Hindlimb muscle (tissue), 1 donor: ENCODE measurements around the gene NXN. TPM values are rescaled to one million over a fixed set of nuclear protein-coding genes. Genes with fewer than 3 reads are reported as not detected.

Source experiments
- DNase-seq: peaks from one replicate; pipeline ENCODE4 v3.0.0-alpha.2; 2013
- polyA plus RNA-seq: library from polyadenylated mRNA; unstranded; fragments of 120-200 nt; gene quantifications from one replicate; pipeline ENCODE4 v1.2.1, GENCODE V29; 2013; ENCODE audit not compliant: insufficient read length

Gene NXN
- 63.7 TPM for polyA plus RNA-seq

- DNase-seq, result peak; percentile 86
These were observed at the start of gene NXN for GRCh38 chr17:979539-980405. TSS of gene NXN (minus strand) at chr17:979776.

GRCh38 chr17:1027044-1027443 lies 47.5 kb upstream of the NXN start:
- no peak for DNase-seq

- no peak for DNase-seq
These were observed 47.0 kb upstream of the NXN start for GRCh38 chr17:1026599-1026975.

- no peak for DNase-seq
These were observed 46.4 kb upstream of the NXN start for GRCh38 chr17:1025733-1026598.

GRCh38 chr17:1024076-1024475 lies 44.5 kb upstream of the NXN start:
- no peak for DNase-seq

- no peak for DNase-seq
These were observed 42.9 kb upstream of the NXN start for GRCh38 chr17:1022278-1023024.

GRCh38 chr17:1021147-1021546 lies 41.6 kb upstream of the NXN start:
- no peak for DNase-seq

- no peak for DNase-seq
These were observed 39.9 kb upstream of the NXN start for GRCh38 chr17:1019451-1019850.

GRCh38 chr17:1018547-1018946 lies 39.0 kb upstream of the NXN start:
- no peak for DNase-seq

GRCh38 chr17:1013729-1014090 lies 34.1 kb upstream of the NXN start:
- DNase-seq, result no peak

- DNase-seq, result no peak
These were observed 33.5 kb upstream of the NXN start for GRCh38 chr17:1012823-1013728.

GRCh38 chr17:1011760-1012735 lies 32.5 kb upstream of the NXN start:
- no peak for DNase-seq

- no peak for DNase-seq
These were observed 31.6 kb upstream of the NXN start for GRCh38 chr17:1011138-1011537.

GRCh38 chr17:1010586-1010985 lies 31.0 kb upstream of the NXN start:
- no peak for DNase-seq

GRCh38 chr17:1010086-1010450 lies 30.5 kb upstream of the NXN start:
- no peak for DNase-seq

GRCh38 chr17:1009229-1010085 lies 29.9 kb upstream of the NXN start:
- no peak for DNase-seq

- peak; percentile 83 for DNase-seq
These were observed 28.6 kb upstream of the NXN start for GRCh38 chr17:1008008-1008761.

GRCh38 chr17:1007310-1008007 lies 27.9 kb upstream of the NXN start:
- DNase-seq, result no peak
